Transverse colon (tissue), 4 donors: ENCODE results near the gene UNK.

Source experiments
- CTCF ChIP-seq, 5 experiments: fragments of 200-600 bp in 3 of 5; fragments of 450-650 bp in 2 of 5; sonication (generic) in 3 of 5; IDR thresholded peaks; 1 replicate in 2 of 5; 2 replicates in 3 of 5; pipeline ENCODE4 v1.5.1; 2016 to 2017; ENCODE audit warnings: antibody characterized with exemption in 5 of 5, inconsistent platforms in 3 of 5, mild to moderate bottlenecking in 2 of 5, moderate library complexity in 1 of 5
- POLR2AphosphoS5 ChIP-seq, 3 donors: sonication (generic); formaldehyde crosslinking; IDR thresholded peaks; one replicate each; pipeline ENCODE4 v1.6.1; 2016; ENCODE audit warnings: antibody characterized with exemption in 3 of 3

- no peak for TF ChIP-seq POLR2AphosphoS5 (IDR thresholded peaks at IDR 0.05)
- TF ChIP-seq CTCF (IDR thresholded peaks at IDR 0.05) = no peak
These were observed 71.6 kb downstream of the UNK start for GRCh38 chr17:75856062-75856756.
